Suprapubic skin (tissue), 4 donors: ENCODE data around the gene SULT1C3. TPM values are rescaled to one million over a fixed set of nuclear protein-coding genes. Genes with fewer than 3 reads are reported as not detected.

Experiments used
- DNase-seq, 2 donors: peaks; one replicate each; pipeline ENCODE4 v3.0.0-alpha.2; 2019; ENCODE audit warnings: low spot score in 2 of 2
- H3K27ac ChIP-seq: fragments of 200-600 bp; sonication (generic); one replicate; pipeline ENCODE4 v1.5.1; 2019
- H3K27me3 ChIP-seq: fragments of 200-600 bp; sonication (generic); one replicate; pipeline ENCODE4 v1.5.1; 2019
- H3K36me3 ChIP-seq: fragments of 200-600 bp; sonication (generic); one replicate; pipeline ENCODE4 v1.5.1; 2019
- H3K4me1 ChIP-seq: fragments of 200-600 bp; sonication (generic); one replicate; pipeline ENCODE4 v1.5.1; 2019
- H3K4me3 ChIP-seq: fragments of 200-600 bp; sonication (generic); one replicate; pipeline ENCODE4 v1.5.1; 2019; ENCODE audit warnings: mild to moderate bottlenecking
- H3K9me3 ChIP-seq: fragments of 200-600 bp; sonication (generic); one replicate; pipeline ENCODE4 v1.5.1; 2019
- EP300 ChIP-seq: sonication (generic); formaldehyde crosslinking; IDR thresholded peaks from one replicate; pipeline ENCODE4 v1.6.1; 2017; ENCODE audit warnings: antibody characterized with exemption
- POLR2A ChIP-seq, 2 donors: fragments of 450-650 bp; IDR thresholded peaks; one replicate each; pipeline ENCODE4 v1.6.1; 2017; ENCODE audit warnings: antibody characterized with exemption in 2 of 2, mild to moderate bottlenecking in 2 of 2, moderate library complexity in 2 of 2
- POLR2AphosphoS5 ChIP-seq, 3 donors: sonication (generic); formaldehyde crosslinking; IDR thresholded peaks; one replicate each; pipeline ENCODE4 v1.6.1; 2017; ENCODE audit warnings: antibody characterized with exemption in 3 of 3
- WGBS: methylation state at CpG from one replicate; pipeline ENCODE4 v1.1.5; 2018; 5-methylcytosine and 5-hydroxymethylcytosine counted together
- total RNA-seq, 4 donors: library from RNA; depleted of rRNA; stranded (reverse); fragments of >200 nt; gene quantifications; one replicate each; pipeline ENCODE4 v1.1.0, GENCODE V29; 2016
- TF ChIP-seq, protein P1 (sequence below), 2 donors: fragments of 200-600 bp in 1 of 2; fragments of 450-650 bp in 1 of 2; sonication (generic) in 1 of 2; IDR thresholded peaks; one replicate each; pipeline ENCODE4 v1.5.1; 2016 to 2019; ENCODE audit warnings: antibody characterized with exemption in 2 of 2, mild to moderate bottlenecking in 1 of 2, moderate library complexity in 1 of 2

The SULT1C3 gene
- total RNA-seq, 4 donors from 2014 or later, result not detected

DNA sequence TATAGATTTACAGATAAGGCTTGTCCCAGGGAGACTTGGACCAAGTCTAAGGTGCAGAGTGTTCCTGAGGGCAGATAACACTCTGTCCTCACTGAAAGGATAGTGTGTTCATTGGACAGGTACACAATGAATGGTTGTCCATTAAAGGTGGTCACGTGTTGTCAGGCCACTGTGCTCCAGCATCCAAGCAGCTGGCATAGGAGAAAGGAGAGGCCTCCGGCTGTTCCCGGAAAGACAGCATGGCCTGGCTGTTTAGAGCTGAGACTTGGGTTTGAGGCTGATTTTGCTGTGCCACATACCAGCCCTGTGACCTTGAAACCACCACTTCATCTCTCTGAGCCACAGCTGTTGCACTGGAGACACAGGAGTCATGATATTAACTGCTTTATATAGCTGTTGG lies 19.6 kb upstream of the SULT1C3 start:
- H3K4me3 ChIP-seq, result no peak overlapping the region
- TF ChIP-seq, protein P1, sequence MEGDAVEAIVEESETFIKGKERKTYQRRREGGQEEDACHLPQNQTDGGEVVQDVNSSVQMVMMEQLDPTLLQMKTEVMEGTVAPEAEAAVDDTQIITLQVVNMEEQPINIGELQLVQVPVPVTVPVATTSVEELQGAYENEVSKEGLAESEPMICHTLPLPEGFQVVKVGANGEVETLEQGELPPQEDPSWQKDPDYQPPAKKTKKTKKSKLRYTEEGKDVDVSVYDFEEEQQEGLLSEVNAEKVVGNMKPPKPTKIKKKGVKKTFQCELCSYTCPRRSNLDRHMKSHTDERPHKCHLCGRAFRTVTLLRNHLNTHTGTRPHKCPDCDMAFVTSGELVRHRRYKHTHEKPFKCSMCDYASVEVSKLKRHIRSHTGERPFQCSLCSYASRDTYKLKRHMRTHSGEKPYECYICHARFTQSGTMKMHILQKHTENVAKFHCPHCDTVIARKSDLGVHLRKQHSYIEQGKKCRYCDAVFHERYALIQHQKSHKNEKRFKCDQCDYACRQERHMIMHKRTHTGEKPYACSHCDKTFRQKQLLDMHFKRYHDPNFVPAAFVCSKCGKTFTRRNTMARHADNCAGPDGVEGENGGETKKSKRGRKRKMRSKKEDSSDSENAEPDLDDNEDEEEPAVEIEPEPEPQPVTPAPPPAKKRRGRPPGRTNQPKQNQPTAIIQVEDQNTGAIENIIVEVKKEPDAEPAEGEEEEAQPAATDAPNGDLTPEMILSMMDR (IDR thresholded peaks at IDR 0.05), result no peak
- TF ChIP-seq EP300 (no peak), POLR2AphosphoS5 (IDR thresholded peaks at IDR 0.05) (no peak), POLR2A (IDR thresholded peaks at IDR 0.05) (no peak)
- no peak for DNase-seq
- H3K9me3 ChIP-seq, result peaks cover 11% of the 10 kb centered on the region
- no peaks in the 10 kb centered on the region for H3K27me3 ChIP-seq
- H3K4me1 ChIP-seq, result peaks cover 12% of the 10 kb centered on the region
- H3K36me3 ChIP-seq, result no peaks in the 10 kb centered on the region
- WGBS, result 98% methylated on average over 3 of the region's 3 CpGs
- no peak overlapping the region for H3K27ac ChIP-seq

DNA sequence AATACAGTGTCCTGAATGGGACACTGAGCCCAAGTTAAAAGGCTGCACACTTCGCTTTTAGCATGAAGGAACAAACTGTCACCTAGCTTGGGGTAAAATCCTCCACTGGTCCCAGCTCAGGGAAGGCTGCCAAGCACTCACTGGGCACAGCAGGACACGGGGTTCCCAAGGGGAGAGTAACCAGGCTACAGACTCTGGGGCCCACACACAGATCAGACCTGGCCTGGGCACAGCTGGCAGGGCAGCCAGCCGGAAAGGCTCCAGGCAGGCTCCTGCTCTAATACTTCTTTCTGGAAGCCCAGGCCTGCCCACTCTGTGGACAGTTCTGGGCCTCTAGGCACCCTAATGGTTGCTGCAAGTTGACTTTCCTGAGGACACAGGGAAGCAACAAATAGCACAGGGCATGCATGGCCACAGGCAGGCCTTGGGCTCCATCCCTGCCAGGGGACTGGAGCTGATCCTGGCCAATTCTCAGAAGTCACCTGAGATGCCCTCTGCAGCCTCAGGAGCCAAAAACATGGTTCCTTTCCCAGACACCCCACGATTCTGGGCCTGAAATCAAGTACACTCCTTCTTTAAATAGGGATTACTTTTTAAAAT lies 18.7 kb upstream of the SULT1C3 start:
- DNase-seq, result no peak
- 66% methylated on average over 3 of the region's 4 CpGs for WGBS
- Histone ChIP-seq H3K27ac (no peak overlapping the region), H3K4me3 (no peak overlapping the region), H3K4me1 (peaks cover 9% of the 10 kb centered on the region), H3K36me3 (no peaks in the 10 kb centered on the region), H3K27me3 (no peaks in the 10 kb centered on the region), H3K9me3 (peaks cover 11% of the 10 kb centered on the region)
- TF ChIP-seq POLR2A (IDR thresholded peaks at IDR 0.05) (no peak), EP300 (no peak), POLR2AphosphoS5 (IDR thresholded peaks at IDR 0.05) (no peak)
- TF ChIP-seq, protein P1 (IDR thresholded peaks at IDR 0.05), result no peak

DNA sequence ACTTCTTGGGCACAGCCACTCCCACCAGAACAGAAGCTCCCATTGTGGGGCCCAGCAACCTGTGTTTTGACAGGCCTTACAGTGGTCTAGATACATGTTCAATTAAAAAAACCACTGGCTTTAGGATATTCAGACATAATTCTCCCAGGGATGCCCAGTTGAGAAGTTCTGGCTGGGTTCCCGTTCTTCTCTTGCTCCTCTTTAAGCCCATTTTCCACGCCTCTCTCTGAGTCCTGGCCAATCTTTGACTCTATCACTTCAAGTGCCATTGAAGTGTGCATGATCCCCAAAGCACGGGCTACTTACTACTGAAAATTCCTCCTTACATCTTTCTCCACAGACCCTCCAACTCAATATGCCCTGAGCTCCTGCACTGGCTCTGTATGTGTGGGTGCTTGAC lies 17.5 kb upstream of the SULT1C3 start:
- H3K27me3 ChIP-seq, result no peaks in the 10 kb centered on the region
- peaks cover 8% of the 10 kb centered on the region for H3K4me1 ChIP-seq
- no peak for DNase-seq
- TF ChIP-seq, protein P1 (IDR thresholded peaks at IDR 0.05), result no peak
- no peak for TF ChIP-seq POLR2A (IDR thresholded peaks at IDR 0.05)
- TF ChIP-seq POLR2AphosphoS5 (IDR thresholded peaks at IDR 0.05), result no peak
- TF ChIP-seq EP300, result no peak
- H3K9me3 ChIP-seq, result peaks cover 11% of the 10 kb centered on the region
- H3K36me3 ChIP-seq, result no peaks in the 10 kb centered on the region
- WGBS, result 89% methylated on average over 3 of the region's 3 CpGs
- no peak overlapping the region for H3K4me3 ChIP-seq
- no peak overlapping the region for H3K27ac ChIP-seq

DNA sequence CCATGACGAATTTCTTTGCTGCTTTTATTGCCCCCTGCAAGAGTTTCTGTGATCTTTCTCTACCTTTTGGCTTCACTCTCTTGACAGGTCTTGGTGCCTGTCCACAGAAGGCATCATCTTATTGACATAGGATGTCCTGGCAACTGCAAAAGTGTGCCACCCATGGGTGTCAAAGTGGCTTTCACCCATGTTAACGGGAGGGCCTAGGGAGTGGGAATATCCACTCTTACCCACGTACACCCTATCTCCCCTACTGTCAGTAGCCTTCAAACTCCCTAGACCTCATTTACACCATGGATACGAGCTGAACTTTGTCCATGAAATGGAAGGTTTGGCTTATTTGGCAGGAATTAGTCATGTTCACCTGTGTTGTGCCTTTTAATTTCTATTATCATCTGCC lies 16.2 kb upstream of the SULT1C3 start:
- DNase-seq, result no peak
- TF ChIP-seq, protein P1 (IDR thresholded peaks at IDR 0.05), result no peak
- TF ChIP-seq EP300, result no peak
- no peak for TF ChIP-seq POLR2AphosphoS5 (IDR thresholded peaks at IDR 0.05)
- TF ChIP-seq POLR2A (IDR thresholded peaks at IDR 0.05), result no peak
- H3K4me1 ChIP-seq, result peaks cover 8% of the 10 kb centered on the region
- H3K36me3 ChIP-seq, result no peaks in the 10 kb centered on the region
- H3K4me3 ChIP-seq, result no peak overlapping the region
- peaks cover 11% of the 10 kb centered on the region for H3K9me3 ChIP-seq
- H3K27ac ChIP-seq, result no peak overlapping the region
- H3K27me3 ChIP-seq, result no peaks in the 10 kb centered on the region
- WGBS, result 80% methylated on average over 4 of the region's 4 CpGs

DNA sequence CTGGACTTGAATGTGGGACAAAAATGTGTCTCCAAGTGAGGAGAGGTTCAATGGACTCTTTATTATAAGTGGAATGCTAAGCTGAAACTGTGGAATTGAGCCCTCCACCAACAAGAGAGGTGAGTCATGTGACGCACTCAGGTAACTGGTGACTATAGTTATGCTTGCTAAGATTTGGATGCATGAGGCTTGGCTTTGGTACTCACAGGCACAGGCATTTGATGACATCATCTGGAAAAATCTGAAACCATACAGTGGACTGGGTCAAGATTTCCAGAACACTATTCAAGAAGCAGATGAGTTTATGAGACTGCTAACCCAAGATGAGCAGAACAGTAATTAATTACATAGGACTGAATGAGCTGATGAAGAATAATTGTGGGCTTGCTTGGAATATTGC lies 15.7 kb upstream of the SULT1C3 start:
- H3K27ac ChIP-seq, result no peak overlapping the region
- no peak for TF ChIP-seq POLR2A (IDR thresholded peaks at IDR 0.05)
- no peak for TF ChIP-seq EP300
- TF ChIP-seq, protein P1 (IDR thresholded peaks at IDR 0.05), result no peak
- TF ChIP-seq POLR2AphosphoS5 (IDR thresholded peaks at IDR 0.05), result no peak
- H3K4me1 ChIP-seq, result peaks cover 8% of the 10 kb centered on the region
- H3K9me3 ChIP-seq, result peaks cover 11% of the 10 kb centered on the region
- no peak overlapping the region for H3K4me3 ChIP-seq
- H3K27me3 ChIP-seq, result no peaks in the 10 kb centered on the region
- H3K36me3 ChIP-seq, result no peaks in the 10 kb centered on the region
- DNase-seq, result no peak
- 95% methylated on average over 1 of the region's 1 CpG for whole genome bisulfite sequencing
